ENCODE data around the gene PTPRN.

- no peak for TF ChIP-seq CTCF (IDR thresholded peaks at IDR 0.05; ENCODE audit: low read depth, low read length, poor library complexity, severe bottlenecking)
- TF ChIP-seq EZH2phosphoT487 (IDR thresholded peaks at IDR 0.05; ENCODE audit: borderline replicate concordance, low read length) = no peak
Observed at GRCh38 chr2:219272356-219272755, 36.8 kb downstream of the PTPRN start.
